HG02678 (cell line): ENCODE measurements around the gene ARHGEF7.
A peak's percentile ranks its signal among the peaks of the same experiment; 100 is the strongest.

Experiments
- ATAC-seq: cut with Tn5 transposase; IDR thresholded peaks from one replicate; pipeline ENCODE4 v1.9.1; 2021; ENCODE audit warnings: mild to moderate bottlenecking, moderate library complexity; ENCODE audit not compliant: unreplicated experiment

The ARHGEF7 gene

DNA sequence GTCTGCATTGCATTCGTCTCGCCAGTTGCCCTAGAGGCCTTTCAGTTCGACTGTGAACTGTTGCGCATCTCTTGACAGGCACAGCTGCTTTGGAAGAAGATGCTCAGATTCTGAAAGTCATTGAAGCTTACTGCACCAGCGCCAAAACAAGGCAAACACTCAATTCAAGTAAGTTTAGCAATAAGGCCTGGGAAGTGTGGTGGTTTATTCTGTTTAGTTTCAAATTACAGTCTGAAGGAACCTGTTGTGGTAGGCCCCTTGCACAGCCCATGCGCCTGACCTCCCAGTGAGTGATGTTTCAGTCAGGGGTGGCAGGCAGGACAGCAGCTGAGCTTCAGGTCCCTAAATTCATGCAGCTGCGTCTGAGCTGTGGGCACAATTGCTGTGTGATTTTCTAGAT is 173.2 kb downstream of the ARHGEF7 start:
- ATAC-seq = no peak

GRCh38 chr13:111289251-111289650 is 174.1 kb downstream of the ARHGEF7 start:
- no peak for ATAC-seq

DNA sequence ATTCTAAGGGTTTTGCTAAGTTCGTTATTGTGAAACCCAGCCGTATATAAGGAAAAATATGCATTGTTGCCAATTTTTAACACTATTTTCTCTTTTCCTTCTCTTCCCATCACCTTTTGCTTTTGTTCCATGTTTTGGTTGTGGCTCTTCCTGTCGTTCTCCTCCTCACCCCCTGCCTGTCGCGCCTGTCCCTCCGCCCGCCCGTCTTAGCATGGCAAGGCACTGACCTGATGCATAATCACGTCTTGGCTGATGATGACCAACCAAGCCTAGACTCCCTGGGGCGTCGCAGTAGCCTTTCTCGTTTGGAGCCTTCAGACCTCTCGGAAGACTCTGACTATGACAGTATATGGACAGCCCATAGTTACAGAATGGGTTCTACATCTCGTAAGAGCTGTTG is 176.8 kb downstream of the ARHGEF7 start:
- ATAC-seq = no peak

- no peak for ATAC-seq
These were observed 177.8 kb downstream of the ARHGEF7 start for GRCh38 chr13:111292710-111293485.

- no peak for ATAC-seq
These were observed 180.8 kb downstream of the ARHGEF7 start for GRCh38 chr13:111295886-111296285.

GRCh38 chr13:111296417-111296816 is 181.3 kb downstream of the ARHGEF7 start:
- no peak for ATAC-seq

- ATAC-seq = no peak
These were observed 183.3 kb downstream of the ARHGEF7 start for GRCh38 chr13:111298214-111298975.

DNA sequence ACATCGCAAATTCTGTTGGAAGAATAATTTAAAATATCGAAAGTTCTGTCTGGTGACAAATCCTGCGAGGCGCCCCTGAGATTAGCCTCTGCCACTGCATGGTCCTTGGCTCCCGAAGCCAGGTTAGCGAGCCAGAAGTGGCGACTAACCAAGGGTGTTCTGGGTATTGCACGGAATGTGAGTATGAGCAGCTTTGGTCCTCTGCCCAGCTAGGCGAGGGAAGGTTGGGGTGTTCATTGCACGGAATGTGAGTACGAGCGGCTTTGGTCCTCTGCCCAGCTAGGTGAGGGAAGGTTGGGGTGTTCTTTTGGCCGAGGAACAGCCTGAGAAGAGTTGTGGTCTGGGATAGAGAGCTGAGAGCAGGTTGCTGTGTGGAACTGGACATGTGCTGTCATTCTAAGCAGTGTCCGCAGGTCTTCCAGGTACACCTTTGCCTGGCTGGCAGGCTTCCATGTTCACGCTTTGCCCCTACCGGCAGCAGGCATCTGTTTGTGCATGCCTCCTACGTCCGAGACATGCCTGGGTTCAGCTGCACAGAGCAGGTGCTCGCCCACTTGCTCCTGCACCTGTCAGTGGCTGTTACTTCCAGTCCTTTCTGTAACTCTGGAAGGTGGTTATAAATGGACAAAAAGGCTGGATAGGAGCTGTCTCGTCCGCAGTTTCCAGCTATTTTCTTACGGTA is 187.1 kb downstream of the ARHGEF7 start:
- ATAC-seq = no peak

- ATAC-seq = peak; percentile 4
These were observed 188.4 kb downstream of the ARHGEF7 start for GRCh38 chr13:111303559-111303958.

DNA sequence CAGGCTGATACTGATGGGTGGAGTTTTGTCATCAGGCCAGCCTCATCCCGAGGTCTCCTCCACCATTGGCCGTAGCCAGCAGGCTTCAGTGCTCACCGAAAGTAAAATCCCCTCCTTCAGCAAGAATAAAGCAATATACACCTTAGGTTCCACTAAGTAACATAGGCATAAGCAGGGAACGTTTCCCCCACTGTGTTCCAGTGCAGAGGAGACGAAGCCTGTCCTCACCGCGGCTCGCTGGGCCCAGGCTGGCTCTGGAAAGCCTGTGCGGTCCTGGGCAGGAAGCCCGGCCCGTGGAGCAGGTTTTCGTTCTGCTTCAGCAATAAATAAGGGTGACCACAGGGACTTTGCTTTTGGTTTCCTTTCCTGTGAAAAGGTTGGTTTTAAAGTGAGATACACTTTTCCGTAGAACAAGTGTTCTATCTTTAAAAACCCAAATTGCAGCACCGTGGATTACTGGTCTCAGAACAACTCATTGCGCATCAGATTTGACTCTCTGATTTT is 189.0 kb downstream of the ARHGEF7 start:
- ATAC-seq = peak; percentile 95

DNA sequence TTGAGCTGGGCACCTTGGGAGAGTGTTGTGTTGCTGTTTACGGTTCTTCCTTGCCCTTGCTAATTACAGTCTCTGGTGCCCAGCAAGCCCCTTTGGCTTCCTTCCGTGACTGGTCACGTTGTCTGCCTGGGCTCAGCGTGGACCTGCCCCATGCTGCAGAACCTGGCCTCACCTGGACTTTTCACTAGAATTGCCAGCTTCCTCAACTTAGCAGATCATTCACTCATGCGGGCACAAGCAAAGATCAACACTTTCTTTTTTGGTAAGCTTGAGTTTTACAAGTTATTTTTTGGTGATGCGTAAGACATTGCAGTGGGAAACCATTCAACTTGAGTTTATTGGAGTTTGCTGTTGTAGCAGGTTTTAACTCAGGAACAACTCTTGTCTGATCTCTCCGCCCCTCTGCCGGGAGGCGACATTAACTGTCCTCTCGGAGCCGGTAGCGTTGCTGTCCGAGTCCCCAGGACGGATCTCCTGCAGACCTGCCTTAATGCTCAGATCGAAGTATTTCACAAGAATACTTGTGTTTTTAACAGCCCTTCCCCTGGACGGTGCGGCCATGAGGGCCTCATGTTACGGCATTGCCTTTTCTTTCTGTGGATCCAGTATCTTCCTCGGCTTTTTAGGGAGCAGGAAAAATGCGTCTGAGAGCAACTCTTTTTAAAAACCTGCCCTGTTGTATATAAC is 189.6 kb downstream of the ARHGEF7 start:
- no peak for ATAC-seq

- no peak for ATAC-seq
These were observed 198.0 kb downstream of the ARHGEF7 start for GRCh38 chr13:111312944-111313590.

GRCh38 chr13:111313911-111314425 is 198.9 kb downstream of the ARHGEF7 start:
- no peak for ATAC-seq

DNA sequence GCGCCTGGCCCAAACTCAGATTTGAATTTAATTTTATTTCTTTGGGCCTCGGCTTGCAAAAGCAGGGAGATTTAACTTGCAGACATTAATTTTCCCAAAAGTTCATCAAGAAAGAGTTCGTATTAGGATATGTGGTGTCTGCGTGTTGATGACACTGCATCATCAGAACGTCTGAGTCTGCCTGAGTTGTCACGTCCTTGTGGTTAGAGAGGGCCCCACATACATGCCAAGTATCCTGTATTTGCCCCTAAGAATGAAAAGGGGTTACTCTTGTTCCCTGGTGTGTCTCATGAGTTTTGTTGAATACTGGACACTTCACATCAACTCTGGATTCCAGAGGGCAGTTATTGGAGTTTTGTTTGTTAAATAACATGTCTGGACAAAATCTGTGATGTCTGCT is 199.7 kb downstream of the ARHGEF7 start:
- ATAC-seq = no peak

DNA sequence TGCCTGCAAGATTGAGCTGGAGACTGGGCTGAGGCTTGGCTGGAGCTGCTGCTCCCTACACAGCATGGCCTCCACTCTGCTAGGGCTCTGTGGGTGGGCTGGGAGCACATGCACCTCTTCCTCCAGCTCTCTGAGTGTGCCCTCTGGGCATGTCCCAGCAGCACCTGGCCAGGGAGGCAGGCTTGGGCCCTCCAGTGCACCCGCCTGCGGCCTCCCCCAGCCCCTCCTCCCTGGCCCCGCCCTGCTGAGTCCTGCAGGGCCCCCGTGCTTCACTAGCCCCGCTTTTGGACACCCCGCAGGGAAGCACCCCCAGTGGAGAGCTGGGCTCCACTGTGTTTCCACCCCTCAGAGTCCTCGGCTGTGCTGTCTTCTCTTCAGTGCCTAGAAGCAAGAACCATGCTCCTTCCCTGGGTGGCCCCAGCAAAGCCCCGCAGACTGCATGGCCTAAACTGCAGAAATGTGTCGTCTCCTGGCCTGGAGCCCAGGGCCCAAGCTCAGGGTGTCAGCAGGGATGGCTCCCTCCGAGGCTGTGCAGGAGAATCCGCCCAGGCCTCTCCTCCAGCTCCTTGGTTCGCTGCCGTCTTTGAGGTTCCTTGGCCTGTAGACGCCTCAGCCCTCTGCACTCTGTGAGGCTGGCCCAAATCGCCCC is 200.4 kb downstream of the ARHGEF7 start:
- no peak for ATAC-seq

DNA sequence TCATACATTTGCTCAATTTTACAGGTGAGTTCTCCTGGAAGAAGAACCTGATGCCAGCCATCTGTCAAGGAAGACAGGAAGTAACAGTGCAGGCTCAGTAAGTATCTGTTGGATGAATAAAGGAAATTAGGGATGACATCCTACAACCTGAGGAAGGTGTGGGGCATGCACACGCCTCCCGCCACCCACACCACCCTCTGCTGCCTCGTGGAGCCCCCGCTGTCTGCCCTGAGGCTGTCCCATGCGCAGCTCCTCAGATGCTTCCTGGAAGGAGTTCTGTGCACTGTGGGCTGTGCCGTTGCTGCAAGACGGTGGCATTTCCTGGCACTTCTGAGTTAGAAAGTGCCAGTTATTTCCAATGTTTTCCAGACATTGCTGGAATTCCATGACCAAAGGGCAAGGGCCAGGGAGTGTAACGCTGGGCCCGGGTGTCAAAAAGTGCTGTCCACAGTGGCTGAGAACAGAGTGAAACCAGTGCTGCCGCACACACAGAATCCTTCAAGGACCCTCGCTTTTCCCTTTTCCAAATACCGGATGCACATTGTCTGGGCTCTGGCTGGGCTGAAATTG is 201.1 kb downstream of the ARHGEF7 start:
- ATAC-seq = no peak

GRCh38 chr13:111317042-111317550 is 202.0 kb downstream of the ARHGEF7 start:
- ATAC-seq = no peak

GRCh38 chr13:111317571-111318345 is 202.6 kb downstream of the ARHGEF7 start:
- no peak for ATAC-seq
